Stimulated activated CD4-positive, alpha-beta T cell treated with anti-CD3 and anti-CD28 coated beads, Interleukin-12 subunit alpha, Interleukin-12 subunit beta, amount 100 ng/mL, for 48 hours (primary cell): ENCODE data around the gene USP40.

Experiments
- DNase-seq, 3 donors: peaks; one replicate each; pipeline ENCODE4 v3.0.0-alpha.2; 2020; ENCODE audit warnings: low read depth in 2 of 3, low spot score in 1 of 3

USP40 gene

GRCh38 chr2:233498126-233498525 lies 68.5 kb downstream of the USP40 start:
- no peak for DNase-seq

GRCh38 chr2:233497692-233498091 lies 68.9 kb downstream of the USP40 start:
- DNase-seq: no peak

GRCh38 chr2:233495503-233496496 lies 70.8 kb downstream of the USP40 start:
- no peak for DNase-seq

GRCh38 chr2:233492751-233493150 lies 73.8 kb downstream of the USP40 start:
- no peak for DNase-seq

GRCh38 chr2:233492078-233492477 lies 74.5 kb downstream of the USP40 start:
- no peak for DNase-seq

- DNase-seq: no peak
Observed at GRCh38 chr2:233491326-233491725, 75.3 kb downstream of the USP40 start.

GRCh38 chr2:233490831-233491230 lies 75.8 kb downstream of the USP40 start:
- no peak for DNase-seq

- no peak for DNase-seq
Observed at GRCh38 chr2:233489666-233490065, 76.9 kb downstream of the USP40 start.

GRCh38 chr2:233489143-233489542 lies 77.4 kb downstream of the USP40 start:
- no peak for DNase-seq

GRCh38 chr2:233487748-233488345 lies 78.7 kb downstream of the USP40 start:
- DNase-seq: no peak

GRCh38 chr2:233486778-233487552 lies 79.6 kb downstream of the USP40 start:
- no peak for DNase-seq

- no peak for DNase-seq
Observed at GRCh38 chr2:233486357-233486756, 80.2 kb downstream of the USP40 start.

GRCh38 chr2:233485726-233486125 lies 80.9 kb downstream of the USP40 start:
- no peak for DNase-seq

- no peak for DNase-seq
Observed at GRCh38 chr2:233482616-233483015, 84.0 kb downstream of the USP40 start.

- DNase-seq: no peak
Observed at GRCh38 chr2:233481368-233482142, 85.0 kb downstream of the USP40 start.

GRCh38 chr2:233480490-233481202 lies 85.9 kb downstream of the USP40 start:
- no peak for DNase-seq

GRCh38 chr2:233479616-233480489 lies 86.7 kb downstream of the USP40 start:
- no peak for DNase-seq

GRCh38 chr2:233477548-233478433 lies 88.8 kb downstream of the USP40 start:
- DNase-seq: no peak
